Glutamatergic neuron (in vitro differentiated cells): ENCODE measurements around the gene THEM4. TPM values are rescaled to one million over a fixed set of nuclear protein-coding genes. Genes with fewer than 3 reads are reported as not detected.

Source experiments
- DNase-seq: peaks from one replicate; pipeline ENCODE4 v3.0.0; 2022
- H3K27ac Mint-ChIP-seq: one replicate; pipeline ENCODE4 v1.8.0; 2020; ENCODE audit warnings: mild to moderate bottlenecking, mixed read lengths, inconsistent platforms; ENCODE audit not compliant: unreplicated experiment
- H3K27me3 Mint-ChIP-seq: one replicate; pipeline ENCODE4 v1.8.0; 2020; ENCODE audit warnings: mild to moderate bottlenecking, moderate library complexity, mixed read lengths, inconsistent platforms; ENCODE audit not compliant: unreplicated experiment
- H3K36me3 Mint-ChIP-seq: one replicate; pipeline ENCODE4 v1.8.0; 2020; ENCODE audit warnings: mild to moderate bottlenecking, mixed read lengths, inconsistent platforms; ENCODE audit not compliant: unreplicated experiment
- H3K4me1 Mint-ChIP-seq: one replicate; pipeline ENCODE4 v1.8.0; 2020; ENCODE audit warnings: mild to moderate bottlenecking, low read depth, mixed read lengths, inconsistent platforms; ENCODE audit not compliant: unreplicated experiment
- H3K4me3 Mint-ChIP-seq: one replicate; pipeline ENCODE4 v1.8.0; 2020; ENCODE audit warnings: mild to moderate bottlenecking, mixed read lengths, inconsistent platforms; ENCODE audit not compliant: unreplicated experiment
- H3K9me3 Mint-ChIP-seq: one replicate; pipeline ENCODE4 v1.8.0; 2020; ENCODE audit warnings: mild to moderate bottlenecking, moderate library complexity, mixed read lengths, inconsistent platforms; ENCODE audit not compliant: unreplicated experiment
- total RNA-seq: library from RNA; stranded (reverse); fragmentation: NEBNext Ultra II Directional; extraction: Animal tissue kit (Norgen Biotek cat#: 25700); gene quantifications from one replicate; pipeline ENCODE4 v1.2.1, GENCODE V29; 2021; ENCODE audit not compliant: unreplicated experiment
- TF ChIP-seq, protein P1 (sequence below): fragments of 200-600 bp; sonication (generic); IDR thresholded peaks from one replicate; pipeline ENCODE4 v1.5.0; 2021; ENCODE audit not compliant: partially characterized antibody, unreplicated experiment

Gene THEM4
- total RNA-seq, 1 donor from 2014 or later: 15.5 TPM

DNA sequence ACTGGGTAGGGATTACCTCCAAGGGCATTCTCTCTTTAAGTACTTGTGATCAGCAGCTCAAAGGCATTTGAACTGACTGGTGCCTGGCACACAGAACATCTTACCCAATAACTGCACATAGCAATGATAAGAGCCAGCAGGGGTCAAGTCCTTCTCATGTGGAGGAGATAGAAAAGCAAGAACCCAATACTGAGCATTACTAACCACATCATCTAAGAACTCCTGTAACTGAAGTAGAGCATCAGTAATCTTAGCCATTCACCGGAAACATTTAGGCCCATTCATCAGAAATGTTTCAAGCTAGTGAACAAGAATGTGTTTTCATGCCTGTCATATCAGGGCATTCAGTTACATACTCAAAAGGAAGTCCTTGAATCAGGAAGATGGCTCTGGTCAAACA is 33.6 kb upstream of the THEM4 start:
- peaks cover 2% of the 10 kb centered on the region for H3K27me3 Mint-ChIP-seq
- H3K4me1 Mint-ChIP-seq: peaks cover 9% of the 10 kb centered on the region
- no peak for DNase-seq
- TF ChIP-seq, protein P1, sequence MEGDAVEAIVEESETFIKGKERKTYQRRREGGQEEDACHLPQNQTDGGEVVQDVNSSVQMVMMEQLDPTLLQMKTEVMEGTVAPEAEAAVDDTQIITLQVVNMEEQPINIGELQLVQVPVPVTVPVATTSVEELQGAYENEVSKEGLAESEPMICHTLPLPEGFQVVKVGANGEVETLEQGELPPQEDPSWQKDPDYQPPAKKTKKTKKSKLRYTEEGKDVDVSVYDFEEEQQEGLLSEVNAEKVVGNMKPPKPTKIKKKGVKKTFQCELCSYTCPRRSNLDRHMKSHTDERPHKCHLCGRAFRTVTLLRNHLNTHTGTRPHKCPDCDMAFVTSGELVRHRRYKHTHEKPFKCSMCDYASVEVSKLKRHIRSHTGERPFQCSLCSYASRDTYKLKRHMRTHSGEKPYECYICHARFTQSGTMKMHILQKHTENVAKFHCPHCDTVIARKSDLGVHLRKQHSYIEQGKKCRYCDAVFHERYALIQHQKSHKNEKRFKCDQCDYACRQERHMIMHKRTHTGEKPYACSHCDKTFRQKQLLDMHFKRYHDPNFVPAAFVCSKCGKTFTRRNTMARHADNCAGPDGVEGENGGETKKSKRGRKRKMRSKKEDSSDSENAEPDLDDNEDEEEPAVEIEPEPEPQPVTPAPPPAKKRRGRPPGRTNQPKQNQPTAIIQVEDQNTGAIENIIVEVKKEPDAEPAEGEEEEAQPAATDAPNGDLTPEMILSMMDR: no peak
- H3K27ac Mint-ChIP-seq: no peak overlapping the region
- no peaks in the 10 kb centered on the region for H3K9me3 Mint-ChIP-seq
- no peak overlapping the region for H3K4me3 Mint-ChIP-seq
- H3K36me3 Mint-ChIP-seq: no peaks in the 10 kb centered on the region

DNA sequence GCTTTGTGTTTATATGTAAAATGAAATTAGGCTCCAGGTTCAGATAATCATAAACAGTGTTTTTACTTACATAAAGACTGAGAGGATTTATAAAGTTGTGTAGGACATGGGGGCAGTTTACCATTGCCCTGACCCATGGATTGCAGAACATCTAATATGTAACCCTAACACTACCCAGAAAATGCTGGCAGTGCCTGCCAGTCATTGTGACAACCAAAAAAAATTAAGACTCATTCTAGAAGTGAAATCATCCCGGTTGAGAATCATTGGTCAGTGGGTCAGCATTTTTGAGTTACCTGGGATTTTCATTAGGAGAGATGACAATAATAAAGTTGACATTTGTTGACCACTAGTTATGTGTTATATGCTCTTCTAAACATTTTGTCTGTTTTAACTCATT is 31.2 kb upstream of the THEM4 start:
- Mint-ChIP-seq H3K27me3 (peaks cover 2% of the 10 kb centered on the region), H3K4me3 (no peak overlapping the region), H3K27ac (no peak overlapping the region), H3K4me1 (peaks cover 8% of the 10 kb centered on the region), H3K9me3 (no peaks in the 10 kb centered on the region), H3K36me3 (no peaks in the 10 kb centered on the region)
- TF ChIP-seq, protein P1: no peak
- DNase-seq: no peak

DNA sequence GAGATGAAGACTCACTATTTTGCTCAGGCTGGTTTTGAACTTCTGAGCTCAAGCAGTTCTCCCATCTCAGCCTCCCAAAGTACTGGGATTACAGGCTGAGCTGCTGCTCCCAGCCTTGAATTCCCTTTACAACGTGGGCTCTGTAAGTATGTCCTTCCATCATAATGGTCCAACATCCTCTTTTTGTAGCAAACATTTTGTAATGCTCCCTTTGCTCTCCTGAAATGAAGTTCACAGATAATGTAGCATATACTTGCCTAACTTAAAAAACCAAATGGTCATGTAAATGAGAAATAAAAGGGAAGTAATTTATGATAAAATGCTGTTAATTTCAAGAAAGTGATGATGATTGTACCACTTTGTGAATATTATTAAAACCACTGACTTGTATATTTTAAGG is 30.5 kb upstream of the THEM4 start:
- H3K27ac Mint-ChIP-seq: no peak overlapping the region
- H3K9me3 Mint-ChIP-seq: no peaks in the 10 kb centered on the region
- peaks cover 9% of the 10 kb centered on the region for H3K4me1 Mint-ChIP-seq
- no peaks in the 10 kb centered on the region for H3K36me3 Mint-ChIP-seq
- H3K4me3 Mint-ChIP-seq: no peak overlapping the region
- TF ChIP-seq, protein P1: no peak
- no peak for DNase-seq
- peaks cover 2% of the 10 kb centered on the region for H3K27me3 Mint-ChIP-seq

DNA sequence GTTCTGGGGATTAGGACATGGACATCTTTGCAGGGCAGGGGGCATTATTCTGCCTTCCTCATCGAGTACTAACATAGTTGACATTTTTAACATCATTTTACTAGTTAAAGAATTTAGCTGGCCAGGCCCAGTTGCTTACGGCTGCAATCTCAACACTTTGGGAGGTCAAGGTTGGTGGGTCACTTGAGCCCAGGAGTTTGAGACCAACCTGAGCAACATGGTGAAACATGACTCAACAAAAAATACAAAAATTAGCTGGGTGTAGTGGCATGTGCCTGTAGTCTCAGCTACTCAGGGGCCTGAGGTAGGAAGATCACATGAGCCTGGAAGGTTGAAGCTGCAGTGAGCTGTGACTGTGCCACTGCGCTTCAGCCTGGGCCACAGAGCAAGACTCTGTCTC is 29.8 kb upstream of the THEM4 start:
- Mint-ChIP-seq H3K9me3 (no peaks in the 10 kb centered on the region), H3K4me1 (peaks cover 9% of the 10 kb centered on the region), H3K36me3 (no peaks in the 10 kb centered on the region), H3K27ac (no peak overlapping the region), H3K27me3 (peaks cover 2% of the 10 kb centered on the region), H3K4me3 (no peak overlapping the region)
- TF ChIP-seq, protein P1: no peak
- no peak for DNase-seq

DNA sequence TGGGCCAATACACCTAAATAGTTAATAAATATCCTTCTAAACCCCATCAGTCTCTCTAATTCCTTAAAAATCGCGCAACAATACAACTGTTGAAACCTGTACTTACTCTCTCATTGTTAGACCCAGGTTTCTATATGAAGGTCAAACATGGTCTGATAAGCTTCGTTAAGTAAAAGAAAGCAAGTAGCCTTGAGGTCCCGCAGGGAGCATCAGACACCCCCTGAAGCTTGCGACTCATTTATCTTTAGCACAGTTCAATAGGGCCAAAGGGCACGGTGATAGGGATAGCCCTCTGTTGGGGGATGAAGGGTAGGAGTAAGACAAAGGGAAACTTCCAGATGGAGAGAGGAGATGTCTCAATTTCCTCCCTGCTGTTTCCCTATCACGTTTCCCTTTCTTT is 27.3 kb upstream of the THEM4 start:
- Mint-ChIP-seq H3K4me1 (peaks cover 9% of the 10 kb centered on the region), H3K4me3 (no peak overlapping the region), H3K9me3 (no peaks in the 10 kb centered on the region), H3K36me3 (no peaks in the 10 kb centered on the region), H3K27ac (peak overlapping the region; percentile 28), H3K27me3 (peaks cover 2% of the 10 kb centered on the region)
- DNase-seq: peak; percentile 31
- TF ChIP-seq, protein P1: no peak
